Transverse colon (tissue), 4 donors: ENCODE results near the gene TSPAN5. TPM values are rescaled to one million over a fixed set of nuclear protein-coding genes. Genes with fewer than 3 reads are reported as not detected.

ENCODE experiments used
- DNase-seq: peaks from one replicate; pipeline ENCODE4 v3.0.0-alpha.2; 2019
- H3K27ac ChIP-seq, 4 donors: fragments of 200-600 bp; sonication (generic); 2 replicates each; pipeline ENCODE4 v1.5.1; 2016 to 2018; ENCODE audit warnings: inconsistent platforms in 4 of 4
- H3K27me3 ChIP-seq: fragments of 200-600 bp; sonication (generic); 2 replicates; pipeline ENCODE4 v1.5.1; 2017; ENCODE audit warnings: inconsistent platforms
- H3K36me3 ChIP-seq, 4 donors: fragments of 200-600 bp; sonication (generic); 2 replicates each; pipeline ENCODE4 v1.5.1; 2017 to 2019; ENCODE audit warnings: inconsistent platforms in 4 of 4
- H3K4me1 ChIP-seq, 4 donors: fragments of 200-600 bp; sonication (generic); 2 replicates each; pipeline ENCODE4 v1.5.1; 2017 to 2020; ENCODE audit warnings: inconsistent platforms in 4 of 4
- H3K4me3 ChIP-seq, 4 donors: fragments of 200-600 bp; sonication (generic); 1 replicate in 1 of 4; 2 replicates in 3 of 4; pipeline versions ENCODE4 v1.5.1 to v1.6.1; 2017 to 2019; ENCODE audit warnings: inconsistent platforms in 4 of 4
- H3K9me3 ChIP-seq, 2 donors: fragments of 200-600 bp; sonication (generic); 2 replicates each; pipeline ENCODE4 v1.5.1; 2017 to 2019; ENCODE audit warnings: inconsistent platforms in 2 of 2
- CTCF ChIP-seq, 5 experiments: fragments of 200-600 bp in 3 of 5; fragments of 450-650 bp in 2 of 5; sonication (generic) in 3 of 5; IDR thresholded peaks; 1 replicate in 2 of 5; 2 replicates in 3 of 5; pipeline ENCODE4 v1.5.1; 2016 to 2017; ENCODE audit warnings: antibody characterized with exemption in 5 of 5, inconsistent platforms in 3 of 5, mild to moderate bottlenecking in 2 of 5, moderate library complexity in 1 of 5
- EP300 ChIP-seq: sonication (generic); formaldehyde crosslinking; IDR thresholded peaks from one replicate; pipeline ENCODE4 v1.6.1; 2017; ENCODE audit warnings: antibody characterized with exemption, low read depth
- POLR2A ChIP-seq: fragments of 450-650 bp; IDR thresholded peaks from one replicate; pipeline ENCODE4 v1.6.1; 2016; ENCODE audit warnings: antibody characterized with exemption, mild to moderate bottlenecking, moderate library complexity
- POLR2AphosphoS5 ChIP-seq, 3 donors: sonication (generic); formaldehyde crosslinking; IDR thresholded peaks; one replicate each; pipeline ENCODE4 v1.6.1; 2016; ENCODE audit warnings: antibody characterized with exemption in 3 of 3
- WGBS, 2 donors: methylation state at CpG; one replicate each; pipeline ENCODE4 v1.1.5; 2018; ENCODE audit warnings: low coverage in 1 of 2; 5-methylcytosine and 5-hydroxymethylcytosine counted together
- in situ Hi-C, 4 donors: fragments of 200-750 bp; cut with MboI; loops; one replicate each; pipeline versions ENCODE4 v1.15.0 to v1.15.1; 2017; ENCODE audit warnings: low sequenced_read_pairs in 3 of 4, low pct_ligation_motif_present in 1 of 4, low pct_unique_long_range_greater_than_20kb in 1 of 4
- intact Hi-C: fragments of 100-400 bp; cut with DNase I; formaldehyde crosslinking; loops from one replicate; pipeline ENCODE4 v1.15.1; 2023; ENCODE audit warnings: low total_unique reads
- total RNA-seq, 4 donors: library from RNA; depleted of rRNA; stranded (reverse); fragments of >200 nt; gene quantifications; one replicate each; pipeline ENCODE4 v1.1.0, GENCODE V29; 2016

Gene TSPAN5
- total RNA-seq, 4 donors from 2014 or later: 1.1 to 9.6 (median 4.4) TPM

DNA sequence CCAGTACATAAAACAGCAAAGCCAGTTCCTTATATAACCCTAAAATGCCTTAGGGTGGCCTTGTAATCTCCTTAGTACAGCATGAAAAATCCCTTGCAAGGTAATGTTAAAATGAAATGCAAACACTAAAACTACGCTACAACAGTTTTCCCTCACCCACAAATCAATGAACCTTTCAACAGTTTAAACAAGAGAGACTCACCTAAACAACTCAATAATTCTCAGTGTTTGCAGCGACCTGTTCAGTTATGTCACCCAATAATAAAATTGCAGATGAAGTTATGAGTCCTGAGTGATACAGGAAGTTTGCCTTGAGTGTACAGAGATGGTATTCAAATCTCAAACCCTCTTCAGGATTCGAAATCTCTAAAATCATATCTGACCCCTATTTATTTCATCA, 25.3 kb downstream of the TSPAN5 start:
- WGBS, 2 donors: 85 to 89% methylated on average over 3 of the region's 3 CpGs
- intact Hi-C loops (no loop called here), in situ Hi-C loops (no loop called here)
- Histone ChIP-seq H3K27me3 (no peaks in the 10 kb centered on the region), H3K36me3 (no peaks in the 10 kb centered on the region), H3K4me3 (no peak overlapping the region), H3K4me1 (no peaks in the 10 kb centered on the region), H3K27ac (no peak overlapping the region), H3K9me3 (no peaks in the 10 kb centered on the region)
- TF ChIP-seq CTCF (IDR thresholded peaks at IDR 0.05) (no peak), POLR2AphosphoS5 (IDR thresholded peaks at IDR 0.05) (no peak), POLR2A (no peak), EP300 (no peak)
- DNase-seq: no peak

DNA sequence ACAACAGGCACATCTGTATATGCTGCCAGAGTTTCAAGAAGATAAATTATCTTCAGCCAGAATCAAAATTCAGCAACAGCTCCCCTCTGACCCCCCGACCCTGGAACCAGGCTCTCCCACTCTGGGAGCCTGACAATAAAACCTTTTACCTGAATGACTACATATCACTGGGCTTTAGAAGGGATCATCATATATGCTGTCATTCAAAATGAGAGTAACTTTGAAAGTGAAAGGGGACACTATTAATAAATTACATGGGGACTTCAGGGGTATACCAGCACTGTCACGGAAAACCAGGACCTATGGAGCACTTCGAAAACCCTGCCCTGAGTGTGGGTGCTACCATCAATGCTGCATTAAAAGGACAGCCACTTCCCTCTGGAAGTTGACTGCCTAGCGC, 26.2 kb downstream of the TSPAN5 start:
- TF ChIP-seq POLR2A: no peak
- TF ChIP-seq POLR2AphosphoS5 (IDR thresholded peaks at IDR 0.05): no peak
- no peak for TF ChIP-seq EP300
- TF ChIP-seq CTCF (IDR thresholded peaks at IDR 0.05): no peak
- 88 to 96% methylated on average over 4 of the region's 4 CpGs for WGBS, 2 donors
- H3K9me3 ChIP-seq: no peaks in the 10 kb centered on the region
- H3K36me3 ChIP-seq: no peaks in the 10 kb centered on the region
- no peaks in the 10 kb centered on the region for H3K27me3 ChIP-seq
- H3K4me1 ChIP-seq: peaks cover 0 to 6% (median 5%) of the 10 kb centered on the region in 4 donors
- H3K27ac ChIP-seq: no peak overlapping the region
- DNase-seq: no peak
- intact Hi-C loops: no loop called here
- in situ Hi-C loops: no loop called here
- H3K4me3 ChIP-seq: no peak overlapping the region

DNA sequence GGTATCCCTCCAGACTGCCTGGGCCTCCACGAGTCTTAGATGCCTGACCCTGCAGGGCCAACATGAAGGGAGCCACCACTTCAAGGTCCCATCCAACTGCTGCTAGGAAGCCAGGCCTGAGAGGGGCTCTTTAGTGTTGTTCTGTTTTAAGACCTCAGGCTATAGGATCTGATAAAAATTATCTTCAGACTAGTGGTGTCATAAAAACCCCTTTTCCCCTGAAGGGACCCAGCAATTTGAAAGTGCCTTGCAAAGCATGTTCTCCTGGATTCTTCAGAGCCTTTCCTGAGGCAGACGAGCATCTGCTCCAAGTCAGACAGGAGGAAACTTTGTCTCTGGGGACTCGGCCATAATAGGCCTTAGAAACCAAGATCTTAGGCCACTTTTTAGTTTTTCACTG, 26.9 kb downstream of the TSPAN5 start:
- DNase-seq: no peak
- Histone ChIP-seq H3K9me3 (no peaks in the 10 kb centered on the region), H3K27ac (no peak overlapping the region), H3K4me1 (peaks cover 0 to 9% (median 6%) of the 10 kb centered on the region in 4 donors), H3K4me3 (no peak overlapping the region), H3K36me3 (no peaks in the 10 kb centered on the region), H3K27me3 (no peaks in the 10 kb centered on the region)
- TF ChIP-seq POLR2A: no peak
- no peak for TF ChIP-seq EP300
- TF ChIP-seq POLR2AphosphoS5 (IDR thresholded peaks at IDR 0.05): no peak
- TF ChIP-seq CTCF (IDR thresholded peaks at IDR 0.05): no peak
- intact Hi-C loops (no loop called here), in situ Hi-C loops (no loop called here)
- 67% methylated on average over 3 of the region's 3 CpGs; no CpG with 5 or more reads in 1 of the 2 donors for WGBS, 2 donors

DNA sequence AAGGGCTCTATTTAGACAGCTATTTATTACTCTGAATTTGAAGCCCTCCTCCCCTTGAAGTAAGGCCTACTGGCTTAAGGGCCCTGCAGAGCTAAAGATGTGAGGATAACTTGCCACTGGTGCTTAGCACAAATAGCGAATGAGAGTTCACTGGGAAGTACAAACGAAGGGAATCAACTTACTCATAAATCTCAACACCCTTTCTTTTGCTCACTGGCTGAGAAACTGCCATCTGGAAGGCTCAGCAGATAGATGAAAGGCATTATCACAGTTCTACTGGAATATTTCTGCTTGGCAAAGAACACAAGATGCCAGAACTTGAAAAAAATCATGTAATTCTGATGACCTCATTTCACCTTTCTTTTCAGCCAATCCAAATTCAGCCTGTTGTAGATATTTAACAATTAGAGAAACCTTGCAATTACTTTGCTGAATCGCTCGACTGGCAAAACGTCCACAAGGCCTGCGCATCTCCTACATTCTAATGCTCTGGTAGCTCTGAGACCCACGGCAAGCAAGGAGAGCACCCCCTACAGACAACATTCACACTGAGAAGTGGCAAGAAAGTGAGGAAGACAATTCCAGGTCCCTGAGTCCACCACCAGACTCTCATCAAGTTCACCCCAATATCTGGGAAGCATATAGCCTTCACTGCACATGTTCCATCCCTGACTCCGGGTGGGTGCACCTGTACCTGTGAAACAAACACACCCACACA, 27.5 kb downstream of the TSPAN5 start:
- H3K4me3 ChIP-seq: no peak overlapping the region
- no peak for TF ChIP-seq POLR2A
- TF ChIP-seq POLR2AphosphoS5 (IDR thresholded peaks at IDR 0.05): no peak
- TF ChIP-seq EP300: no peak
- no peak for TF ChIP-seq CTCF (IDR thresholded peaks at IDR 0.05)
- H3K27me3 ChIP-seq: no peaks in the 10 kb centered on the region
- no peak overlapping the region for H3K27ac ChIP-seq
- WGBS, 2 donors: 86% methylated on average over 8 of the region's 8 CpGs; no CpG with 5 or more reads in 1 of the 2 donors
- intact Hi-C loops: no loop called here
- H3K4me1 ChIP-seq: peaks cover 0 to 9% (median 7%) of the 10 kb centered on the region in 4 donors
- H3K36me3 ChIP-seq: no peaks in the 10 kb centered on the region
- in situ Hi-C loops: no loop called here
- DNase-seq: no peak
- H3K9me3 ChIP-seq: no peaks in the 10 kb centered on the region
